GM10266 (cell line): ENCODE results near the gene IFT20.

Experiments used
- DNase-seq: peaks from one replicate; pipeline ENCODE4 v3.0.0; 2012; ENCODE audit errors: extremely low spot score
- CTCF ChIP-seq: IDR thresholded peaks from 2 replicates; pipeline ENCODE4 v1.5.1; 2012; ENCODE audit warnings: mild to moderate bottlenecking, low read depth; ENCODE audit not compliant: control insufficient read depth, insufficient read depth; ENCODE audit errors: missing control alignments

IFT20 gene

GRCh38 chr17:28363186-28363585 lies 27.9 kb upstream of the IFT20 start:
- no peak for TF ChIP-seq CTCF

DNA sequence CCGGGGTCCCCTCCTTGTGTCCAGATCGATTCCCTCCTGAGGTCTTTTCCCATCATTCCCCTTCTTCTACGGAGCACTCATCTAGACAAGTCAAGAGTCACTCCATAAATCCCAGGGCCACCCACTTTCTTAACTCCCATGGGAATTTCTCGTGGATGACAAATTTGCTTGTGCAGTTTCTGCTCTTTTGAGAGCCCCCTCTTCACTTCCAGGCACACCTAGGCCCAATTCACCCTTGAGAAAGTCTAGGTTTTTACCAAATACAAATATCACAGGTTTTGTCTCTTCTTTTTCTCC lies 22.6 kb upstream of the IFT20 start:
- no peak for TF ChIP-seq CTCF
- no peak for DNase-seq

More at GRCh38 chr17:28363186-28363585, 27.9 kb upstream of the IFT20 start:
- no peak for DNase-seq

DNA sequence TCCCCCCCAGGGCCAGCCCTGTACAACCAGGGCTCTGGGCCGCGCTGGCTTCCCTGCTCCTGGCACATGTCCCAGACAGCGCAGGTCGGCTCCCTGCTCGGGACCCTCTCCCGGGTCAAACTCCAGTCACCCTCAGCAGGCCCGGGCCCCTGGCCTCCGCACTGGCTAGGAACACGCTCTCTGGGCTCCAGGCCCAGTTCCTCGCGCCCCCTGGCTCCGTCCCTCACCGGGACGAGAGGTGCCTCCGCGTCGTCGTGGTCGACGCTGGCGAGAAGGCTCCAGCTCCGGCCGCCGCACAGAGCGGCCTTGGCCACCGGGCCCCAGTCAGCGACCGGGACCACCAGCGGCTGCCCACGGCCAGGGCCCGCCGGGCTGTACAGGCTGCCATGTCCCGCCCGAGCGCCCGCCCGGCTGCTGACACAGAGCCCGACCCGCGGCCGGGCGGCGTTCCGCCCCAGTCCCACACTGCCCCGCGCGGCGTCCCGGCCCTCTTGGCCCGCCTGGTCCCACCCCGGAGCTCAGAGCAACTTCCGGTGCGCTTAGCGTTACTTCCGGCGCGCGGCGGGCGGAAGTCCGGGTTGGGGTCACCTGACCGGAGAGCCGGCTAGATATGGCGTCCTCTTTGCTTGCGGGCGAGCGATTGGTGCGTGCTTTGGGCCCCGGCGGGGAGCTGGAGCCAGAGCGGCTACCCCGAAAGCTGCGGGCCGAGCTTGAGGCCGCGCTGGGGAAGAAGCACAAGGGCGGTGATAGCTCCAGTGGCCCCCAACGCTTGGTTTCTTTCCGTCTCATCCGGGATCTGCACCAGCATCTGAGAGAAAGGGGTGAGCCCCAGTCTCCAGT lies 22.0 kb upstream of the IFT20 start, which contains the start of gene POLDIP2:
TSS of gene POLDIP2 (minus strand) at position 467 of the 840 bp plus-strand sequence. CDS start at position 388, 79 bp downstream.
- peak; percentile 96 for DNase-seq
- no peak for TF ChIP-seq CTCF

GRCh38 chr17:28350271-28350670 lies 15.0 kb upstream of the IFT20 start:
- TF ChIP-seq CTCF, result no peak
- no peak for DNase-seq

DNA sequence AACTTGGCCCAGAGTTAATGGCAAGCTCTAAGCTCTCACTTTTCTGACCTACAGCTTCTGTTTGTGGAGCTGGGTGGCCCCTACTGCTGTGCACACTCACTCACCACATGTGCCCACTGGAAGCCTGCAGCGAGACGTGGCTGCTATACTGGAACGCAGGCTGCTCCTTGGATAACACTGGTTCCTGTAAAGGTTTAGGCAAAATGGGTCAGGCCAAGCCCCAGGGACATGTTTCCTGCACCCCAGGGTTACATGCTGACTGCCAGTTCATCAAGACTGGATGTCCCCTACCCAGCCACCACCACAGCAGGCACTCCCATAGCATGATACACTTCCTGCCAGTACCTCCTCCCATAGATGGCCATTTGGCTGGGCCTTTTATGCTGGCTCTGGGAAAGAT lies 13.7 kb upstream of the IFT20 start:
- no peak for DNase-seq
- TF ChIP-seq CTCF, result no peak

DNA sequence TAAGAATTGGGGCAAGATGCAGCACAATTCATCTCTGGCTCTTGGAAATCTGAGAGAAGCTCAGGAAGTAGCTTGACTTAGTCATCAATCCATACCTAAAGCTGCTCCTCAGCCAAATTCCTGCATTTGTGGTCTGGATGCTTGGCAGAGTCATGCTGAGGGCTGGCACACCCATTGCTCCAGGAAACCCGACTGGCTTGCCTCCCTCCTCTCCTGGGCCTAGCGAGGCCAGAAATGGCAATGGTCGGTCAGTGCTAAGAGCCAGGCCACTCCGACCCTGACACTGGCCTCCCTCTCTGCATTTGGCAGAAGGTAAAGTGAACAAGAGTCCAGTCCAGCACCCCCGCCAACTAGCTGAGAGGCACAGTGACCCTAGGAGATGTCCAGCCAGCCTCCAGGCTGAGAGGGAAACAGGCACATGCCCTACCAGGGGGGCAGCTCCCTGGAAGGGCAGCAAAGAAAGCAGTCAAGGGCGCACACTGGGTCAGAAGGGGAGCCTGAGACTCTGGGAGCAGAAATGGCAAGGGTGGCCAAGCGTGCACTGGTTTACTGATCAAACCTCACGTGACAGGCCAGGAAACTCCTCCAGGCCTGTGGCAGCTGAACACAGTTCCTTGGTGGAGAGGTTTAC lies 12.1 kb upstream of the IFT20 start:
- no peak for DNase-seq
- TF ChIP-seq CTCF, result no peak

DNA sequence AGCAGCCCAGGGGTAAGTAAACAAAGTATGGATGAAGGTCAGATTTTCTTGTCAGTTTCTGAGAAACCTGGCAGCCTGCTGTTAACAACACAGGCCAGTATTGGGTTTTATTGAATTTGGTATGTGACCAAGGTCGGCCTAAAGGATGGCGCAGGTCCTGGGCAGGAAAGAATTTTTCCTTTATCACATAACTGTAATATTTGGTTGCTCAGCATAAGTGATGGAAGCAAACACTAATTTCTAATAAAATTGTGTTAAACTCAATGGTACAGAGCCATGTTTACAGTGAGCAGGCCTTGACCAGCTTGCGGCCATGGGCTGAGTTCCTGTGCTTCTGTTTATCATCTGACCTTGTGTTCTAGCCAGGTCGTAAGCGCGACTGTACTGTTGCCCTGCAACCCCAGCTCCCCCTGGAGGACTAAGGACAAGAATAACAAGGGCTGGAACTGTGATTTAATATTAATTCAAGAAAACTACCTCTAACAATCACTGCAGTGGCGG lies 11.5 kb upstream of the IFT20 start:
- peak; percentile 21 for TF ChIP-seq CTCF

More for the DNA sequence above, 11.5 kb upstream of the IFT20 start:
- DNase-seq, result no peak
